H9 (cell line): ENCODE results near the gene HSPBP1. TPM values are rescaled to one million over a fixed set of nuclear protein-coding genes. Genes with fewer than 3 reads are reported as not detected.

Experiments used
- DNase-seq: peaks from one replicate; pipeline ENCODE4 v3.0.0-alpha.2; 2017
- H2AFZ ChIP-seq: one replicate; pipeline ENCODE4 v1.6.1; 2013; ENCODE audit warnings: mild to moderate bottlenecking, low read length, control low read depth, moderate library complexity
- H2AK5ac ChIP-seq: 2 replicates; pipeline ENCODE4 v1.6.1; 2013; ENCODE audit warnings: low read length, control low read depth, mixed read lengths; ENCODE audit not compliant: insufficient read length
- H2BK120ac ChIP-seq: one replicate; pipeline ENCODE4 v1.6.1; 2013; ENCODE audit warnings: low read depth, mild to moderate bottlenecking, low read length, control low read depth, inconsistent platforms; ENCODE audit not compliant: poor library complexity, severe bottlenecking
- H2BK12ac ChIP-seq: 2 replicates; pipeline ENCODE4 v1.6.1; 2013; ENCODE audit warnings: low read length, control low read depth, mixed read lengths, low read depth; ENCODE audit not compliant: insufficient read length
- H2BK15ac ChIP-seq: 2 replicates; pipeline ENCODE4 v1.6.1; 2013; ENCODE audit warnings: low read depth, low read length, control low read depth
- H2BK20ac ChIP-seq: one replicate; pipeline ENCODE4 v1.6.1; 2013; ENCODE audit warnings: low read depth, mild to moderate bottlenecking, low read length, control low read depth, inconsistent platforms; ENCODE audit not compliant: poor library complexity, severe bottlenecking
- H2BK5ac ChIP-seq: 2 replicates; pipeline ENCODE4 v1.6.1; 2013; ENCODE audit warnings: low read length, control low read depth, mixed read lengths; ENCODE audit not compliant: insufficient read length
- H3K14ac ChIP-seq: 2 replicates; pipeline ENCODE4 v1.6.1; 2013; ENCODE audit warnings: low read length, control low read depth; ENCODE audit not compliant: insufficient read depth
- H3K18ac ChIP-seq: 2 replicates; pipeline ENCODE4 v1.6.1; 2013; ENCODE audit warnings: low read depth, mild to moderate bottlenecking, mixed read lengths, low read length, control low read depth; ENCODE audit not compliant: insufficient read length
- H3K23ac ChIP-seq: 2 replicates; pipeline ENCODE4 v1.6.1; 2013; ENCODE audit warnings: low read length, control low read depth, mixed read lengths, low read depth; ENCODE audit not compliant: insufficient read length
- H3K23me2 ChIP-seq: 2 replicates; pipeline ENCODE4 v1.6.1; 2013; ENCODE audit warnings: low read depth, mild to moderate bottlenecking, mixed read lengths, low read length, control low read depth; ENCODE audit not compliant: insufficient read length, poor library complexity, severe bottlenecking
- H3K27ac ChIP-seq: 2 replicates; pipeline ENCODE4 v1.5.1; 2013; ENCODE audit warnings: low read length, control low read depth, mixed read lengths, low read depth; ENCODE audit not compliant: insufficient read length
- H3K27me3 ChIP-seq: 2 replicates; pipeline ENCODE4 v1.6.1; 2013; ENCODE audit warnings: low read length, control low read depth, inconsistent platforms; ENCODE audit not compliant: insufficient read depth
- H3K4ac ChIP-seq: 2 replicates; pipeline ENCODE4 v1.6.1; 2013; ENCODE audit warnings: low read depth, mild to moderate bottlenecking, control low read depth, inconsistent platforms, low read length, moderate library complexity
- H3K4me1 ChIP-seq: 2 replicates; pipeline ENCODE4 v1.6.1; 2013; ENCODE audit warnings: low read length, control low read depth, inconsistent platforms; ENCODE audit not compliant: insufficient read depth
- H3K4me2 ChIP-seq: 2 replicates; pipeline ENCODE4 v1.6.1; 2013; ENCODE audit warnings: low read length, control low read depth, mixed read lengths; ENCODE audit not compliant: insufficient read length, insufficient read depth
- H3K56ac ChIP-seq: 2 replicates; pipeline ENCODE4 v1.6.1; 2013; ENCODE audit warnings: low read depth, mild to moderate bottlenecking, mixed read lengths, low read length, control low read depth; ENCODE audit not compliant: insufficient read length
- H3K79me1 ChIP-seq: 2 replicates; pipeline ENCODE4 v1.6.1; 2013; ENCODE audit warnings: low read depth, mild to moderate bottlenecking, moderate library complexity, low read length, control low read depth, inconsistent platforms; ENCODE audit not compliant: insufficient read depth, poor library complexity, severe bottlenecking
- H3K79me2 ChIP-seq: 2 replicates; pipeline ENCODE4 v1.6.1; 2013; ENCODE audit warnings: low read length, control low read depth, inconsistent platforms; ENCODE audit not compliant: insufficient read depth
- H3K9ac ChIP-seq: 2 replicates; pipeline ENCODE4 v1.6.1; 2013; ENCODE audit warnings: low read length, control low read depth, mixed read lengths; ENCODE audit not compliant: insufficient read length; ENCODE audit errors: extremely low read depth
- H3K9me3 ChIP-seq: one replicate; pipeline ENCODE4 v1.6.1; 2013; ENCODE audit warnings: low read depth, low read length, inconsistent platforms; ENCODE audit not compliant: control insufficient read depth
- H3T11ph ChIP-seq: one replicate; pipeline ENCODE4 v1.6.1; 2013; ENCODE audit warnings: mild to moderate bottlenecking, low read length, control low read depth, inconsistent platforms
- H4K20me1 ChIP-seq: one replicate; pipeline ENCODE4 v1.6.1; 2013; ENCODE audit not compliant: control insufficient read depth, insufficient read length, insufficient read depth
- H4K5ac ChIP-seq: 2 replicates; pipeline ENCODE4 v1.6.1; 2013; ENCODE audit warnings: low read depth, mild to moderate bottlenecking, mixed read lengths, low read length, control low read depth; ENCODE audit not compliant: insufficient read length
- H4K8ac ChIP-seq: replicated peaks from 2 replicates; pipeline ENCODE4 v1.6.1; 2013; ENCODE audit warnings: low read length, control low read depth, mixed read lengths, low read depth; ENCODE audit not compliant: insufficient read length
- H4K91ac ChIP-seq: 2 replicates; pipeline ENCODE4 v1.6.1; 2013; ENCODE audit warnings: low read depth, mild to moderate bottlenecking, moderate library complexity, mixed read lengths, low read length, control low read depth; ENCODE audit not compliant: insufficient read length
- H3K27ac Mint-ChIP-seq, 3 experiments: 2 replicates in 2 of 3; 3 replicates in 1 of 3; pipeline ENCODE4 v1.8.0; 2020 to 2021; ENCODE audit warnings: mixed read lengths in 3 of 3, mild to moderate bottlenecking in 1 of 3, moderate library complexity in 1 of 3
- H3K27me3 Mint-ChIP-seq: 2 replicates; pipeline ENCODE4 v1.8.0; 2021; ENCODE audit warnings: low read depth, mild to moderate bottlenecking, moderate library complexity, mixed read lengths
- H3K36me3 Mint-ChIP-seq, 3 experiments: 2 replicates in 2 of 3; 3 replicates in 1 of 3; pipeline ENCODE4 v1.8.0; 2020 to 2021; ENCODE audit warnings: low read depth in 3 of 3, mixed read lengths in 3 of 3; ENCODE audit not compliant: insufficient read depth in 1 of 3
- H3K4me1 Mint-ChIP-seq, 2 experiments: 2 replicates each; pipeline ENCODE4 v1.8.0; 2020; ENCODE audit warnings: mixed read lengths in 2 of 2
- H3K4me3 Mint-ChIP-seq, 2 experiments: 2 replicates in 1 of 2; 3 replicates in 1 of 2; pipeline ENCODE4 v1.8.0; 2020 to 2021; ENCODE audit warnings: mild to moderate bottlenecking in 2 of 2, mixed read lengths in 2 of 2, moderate library complexity in 1 of 2
- H3K9me3 Mint-ChIP-seq, 2 experiments: 2 replicates in 1 of 2; 3 replicates in 1 of 2; pipeline ENCODE4 v1.8.0; 2020; ENCODE audit warnings: mild to moderate bottlenecking in 2 of 2, mixed read lengths in 2 of 2, moderate library complexity in 1 of 2
- CTCF ChIP-seq: fragments of 200-600 bp; sonication (generic); conservative IDR thresholded peaks from 3 replicates; pipeline ENCODE4 v1.8.0; 2021; ENCODE audit warnings: antibody characterized with exemption, mild to moderate bottlenecking
- WGBS: extraction: QIAGEN DNeasy Blood & Tissue Kit; methylation state at CpG from one replicate; pipeline ENCODE4 v1.1.7; 2013; ENCODE audit warnings: missing lambda C conversion rate, low lambda C conversion rate, mixed read lengths; ENCODE audit not compliant: insufficient read length; ENCODE audit errors: extremely low coverage; 5-methylcytosine and 5-hydroxymethylcytosine counted together
- total RNA-seq: library from RNA; stranded (reverse); gene quantifications from 2 replicates; pipeline ENCODE4 v1.2.1, GENCODE V29; 2021

Gene HSPBP1
- total RNA-seq, 1 experiment from 2014 or later: 47.4 TPM

- Histone ChIP-seq H3K4ac (no peak overlapping the region), H3K18ac (no peak overlapping the region), H2BK5ac (no peak overlapping the region), H3K79me2 (no peaks in the 10 kb centered on the region), H2AFZ (no peak overlapping the region), H2BK15ac (no peak overlapping the region), H3K14ac (no peak overlapping the region), H3K79me1 (no peaks in the 10 kb centered on the region), H2BK12ac (no peak overlapping the region), H4K5ac (no peak overlapping the region), H4K91ac (no peak overlapping the region), H3K56ac (no peak overlapping the region), H3K4me1 (no peaks in the 10 kb centered on the region), H3K27me3 (no peaks in the 10 kb centered on the region), H3K9me3 (no peaks in the 10 kb centered on the region), H3K23ac (no peak overlapping the region), H3K9ac (no peak overlapping the region), H3K27ac (no peak overlapping the region), H4K8ac (no peak overlapping the region), H3K4me2 (no peak overlapping the region), H2AK5ac (no peak overlapping the region), H2BK20ac (no peak overlapping the region), H2BK120ac (no peak overlapping the region), H4K20me1 (peaks cover 2% of the 10 kb centered on the region), H3K23me2 (peaks cover 3% of the 10 kb centered on the region), H3T11ph (no peak overlapping the region)
- Mint-ChIP-seq H3K4me3 (no peak overlapping the region), H3K36me3 (peaks cover 0 to 9% (median 6%) of the 10 kb centered on the region in 3 experiments; a peak in 5 of 7 replicates), H3K9me3 (peaks cover 24 to 46% of the 10 kb centered on the region in 2 experiments), H3K4me1 (peaks cover 11 to 13% of the 10 kb centered on the region in 2 experiments), H3K27me3 (peaks cover 45% of the 10 kb centered on the region), H3K27ac (no peak overlapping the region)
- TF ChIP-seq CTCF: no peak
- DNase-seq: no peak
- no CpG with 5 or more reads among the region's 7 CpGs for WGBS
Observed at GRCh38 chr19:55213547-55213946, 66.4 kb downstream of the HSPBP1 start.
